ENCODE results near the gene AUTS2.

AUTS2 gene

GRCh38 chr7:69911337-69911736 is 313.1 kb downstream of the AUTS2 start:
- Histone ChIP-seq H3K27me3 (ENCODE audit: insufficient read depth, poor library complexity, severe bottlenecking) (no peaks in the 10 kb centered on the region), H3K4me3 (replicated peaks; ENCODE audit: insufficient read depth, low read length) (no peak overlapping the region), H3K27ac (replicated peaks) (no peak overlapping the region)
- no peak for DNase-seq (ENCODE audit: low read depth in 1 of 2, low spot score in 1 of 2)
- TF ChIP-seq REST (IDR thresholded peaks at IDR 0.05; ENCODE audit: insufficient replicate concordance, low read depth) (no peak), CTCF (IDR thresholded peaks at IDR 0.05; ENCODE audit: insufficient read depth, low read length) (no peak), GABPA (IDR thresholded peaks at IDR 0.05; ENCODE audit: low read depth) (no peak), POLR2AphosphoS5 (IDR thresholded peaks at IDR 0.05; ENCODE audit: low read depth) (no peak)

- Histone ChIP-seq H3K4me3 (replicated peaks; ENCODE audit: insufficient read depth, low read length) (no peak overlapping the region), H3K27me3 (ENCODE audit: insufficient read depth, poor library complexity, severe bottlenecking) (no peaks in the 10 kb centered on the region), H3K27ac (replicated peaks) (no peak overlapping the region)
- DNase-seq (ENCODE audit: low read depth in 1 of 2, low spot score in 1 of 2) = no peak
- TF ChIP-seq POLR2AphosphoS5 (IDR thresholded peaks at IDR 0.05; ENCODE audit: low read depth) = no peak
- TF ChIP-seq GABPA (IDR thresholded peaks at IDR 0.05; ENCODE audit: low read depth) = no peak
- no peak for TF ChIP-seq CTCF (IDR thresholded peaks at IDR 0.05; ENCODE audit: insufficient read depth, low read length)
- no peak for TF ChIP-seq REST (IDR thresholded peaks at IDR 0.05; ENCODE audit: insufficient replicate concordance, low read depth)
- no peak for TF ChIP-seq SPI1 (IDR thresholded peaks at IDR 0.05; ENCODE audit: borderline replicate concordance, low read depth)
These were observed 313.9 kb downstream of the AUTS2 start for GRCh38 chr7:69912141-69912540.

- DNase-seq (ENCODE audit: low read depth in 1 of 2, low spot score in 1 of 2) = no peak
- Histone ChIP-seq H3K4me3 (replicated peaks; ENCODE audit: insufficient read depth, low read length) (no peak overlapping the region), H3K27me3 (ENCODE audit: insufficient read depth, poor library complexity, severe bottlenecking) (no peaks in the 10 kb centered on the region), H3K27ac (replicated peaks) (no peak overlapping the region)
- TF ChIP-seq SPI1 (IDR thresholded peaks at IDR 0.05; ENCODE audit: borderline replicate concordance, low read depth) = no peak
- TF ChIP-seq REST (IDR thresholded peaks at IDR 0.05; ENCODE audit: insufficient replicate concordance, low read depth) = no peak
- no peak for TF ChIP-seq POLR2AphosphoS5 (IDR thresholded peaks at IDR 0.05; ENCODE audit: low read depth)
- TF ChIP-seq GABPA (IDR thresholded peaks at IDR 0.05; ENCODE audit: low read depth) = no peak
- TF ChIP-seq CTCF (IDR thresholded peaks at IDR 0.05; ENCODE audit: insufficient read depth, low read length) = no peak
These were observed 314.6 kb downstream of the AUTS2 start for GRCh38 chr7:69912846-69913245.

Data from HL-60 (cell line).